Measurements from ENCODE around the gene FYB1. TPM values are rescaled to one million over a fixed set of nuclear protein-coding genes. Genes with fewer than 3 reads are reported as not detected.
A peak's percentile ranks its signal among the peaks of the same experiment; 100 is the strongest.

The FYB1 gene
- polyA plus RNA-seq, 3 donors, result 75.3 to 141 (median 118) TPM

GRCh38 chr5:39167141-39167971 is 52.0 kb downstream of the FYB1 start:
- DNase-seq, result no peak
- Mint-ChIP-seq H3K9me3 (no peaks in the 10 kb centered on the region), H3K4me3 (no peak overlapping the region), H3K27ac (peak overlapping the region in 3 of 7 donors; percentile 6 to 34 (median 21)), H3K36me3 (peaks cover 43 to 67% of the 10 kb centered on the region in 2 donors), H3K27me3 (ENCODE audit: low read depth in 3 of 3) (no peaks in the 10 kb centered on the region), H3K4me1 (peaks cover 30% of the 10 kb centered on the region)
- intact Hi-C loops (cut with micrococcal nuclease), result no loop called here
- Histone ChIP-seq H4K20me1 (ENCODE audit: insufficient read depth, low read length) (peaks cover 100% of the 10 kb centered on the region), H3K36me3 (replicated peaks in 1 of 2; ENCODE audit: control insufficient read depth in 1 of 2, insufficient read depth in 2 of 2, low read length in 2 of 2) (peaks cover 23 to 79% of the 10 kb centered on the region in 2 donors), H3K9ac (ENCODE audit: insufficient read depth, low read length, poor library complexity, severe bottlenecking) (no peak overlapping the region), H3K4me2 (replicated peaks; ENCODE audit: extremely low read depth, low read length, poor library complexity, severe bottlenecking) (no peak overlapping the region), H2AFZ (ENCODE audit: insufficient read depth, low read depth, low read length, poor library complexity, severe bottlenecking) (no peak overlapping the region), H3K4me1 (ENCODE audit: control insufficient read depth in 1 of 2, insufficient read depth in 2 of 2, low read length in 2 of 2) (peaks cover 14 to 15% of the 10 kb centered on the region in 2 donors), H3K4me3 (replicated peaks in 1 of 3; ENCODE audit: low read depth in 2 of 3, low read length in 3 of 3) (no peak overlapping the region), H3K27ac (ENCODE audit: low read depth in 1 of 2, low read length in 2 of 2) (peak overlapping the region in 1 of 2 donors; percentile 37), H3K9me3 (replicated peaks in 1 of 2; ENCODE audit: control insufficient read depth in 1 of 2, insufficient read depth in 1 of 2, low read length in 2 of 2) (no peaks in the 10 kb centered on the region), H3K79me2 (ENCODE audit: insufficient read depth, low read length) (peaks cover 98% of the 10 kb centered on the region), H3K27me3 (ENCODE audit: control insufficient read depth in 2 of 2, insufficient read depth in 2 of 2, low read length in 2 of 2) (no peaks in the 10 kb centered on the region)
- 94% methylated on average over 2 of the region's 5 CpGs for WGBS (ENCODE audit: insufficient coverage)
- TF ChIP-seq, protein P1, sequence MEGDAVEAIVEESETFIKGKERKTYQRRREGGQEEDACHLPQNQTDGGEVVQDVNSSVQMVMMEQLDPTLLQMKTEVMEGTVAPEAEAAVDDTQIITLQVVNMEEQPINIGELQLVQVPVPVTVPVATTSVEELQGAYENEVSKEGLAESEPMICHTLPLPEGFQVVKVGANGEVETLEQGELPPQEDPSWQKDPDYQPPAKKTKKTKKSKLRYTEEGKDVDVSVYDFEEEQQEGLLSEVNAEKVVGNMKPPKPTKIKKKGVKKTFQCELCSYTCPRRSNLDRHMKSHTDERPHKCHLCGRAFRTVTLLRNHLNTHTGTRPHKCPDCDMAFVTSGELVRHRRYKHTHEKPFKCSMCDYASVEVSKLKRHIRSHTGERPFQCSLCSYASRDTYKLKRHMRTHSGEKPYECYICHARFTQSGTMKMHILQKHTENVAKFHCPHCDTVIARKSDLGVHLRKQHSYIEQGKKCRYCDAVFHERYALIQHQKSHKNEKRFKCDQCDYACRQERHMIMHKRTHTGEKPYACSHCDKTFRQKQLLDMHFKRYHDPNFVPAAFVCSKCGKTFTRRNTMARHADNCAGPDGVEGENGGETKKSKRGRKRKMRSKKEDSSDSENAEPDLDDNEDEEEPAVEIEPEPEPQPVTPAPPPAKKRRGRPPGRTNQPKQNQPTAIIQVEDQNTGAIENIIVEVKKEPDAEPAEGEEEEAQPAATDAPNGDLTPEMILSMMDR (IDR thresholded peaks at IDR 0.05), result no peak

- peaks cover 99% of the 10 kb centered on the region for H3K79me2 ChIP-seq (ENCODE audit: insufficient read depth, low read length)
- intact Hi-C loops (cut with micrococcal nuclease), result no loop called here
- WGBS (ENCODE audit: insufficient coverage), result no CpG with 5 or more reads among the region's 7 CpGs
- Mint-ChIP-seq H3K4me3 (no peak overlapping the region), H3K9me3 (no peaks in the 10 kb centered on the region), H3K36me3 (peaks cover 39 to 65% of the 10 kb centered on the region in 2 donors), H3K27ac (peak overlapping the region in 6 of 7 donors; percentile 3 to 74 (median 50)), H3K4me1 (peaks cover 34% of the 10 kb centered on the region), H3K27me3 (ENCODE audit: low read depth in 3 of 3) (no peaks in the 10 kb centered on the region)
- H3K36me3 ChIP-seq (replicated peaks in 1 of 2; ENCODE audit: control insufficient read depth in 1 of 2, insufficient read depth in 2 of 2, low read length in 2 of 2), result peaks cover 26 to 70% of the 10 kb centered on the region in 2 donors
- peaks cover 100% of the 10 kb centered on the region for H4K20me1 ChIP-seq (ENCODE audit: insufficient read depth, low read length)
- DNase-seq, result peak in 2 of 3 donors; percentile 14 to 56
- H3K4me1 ChIP-seq (ENCODE audit: control insufficient read depth in 1 of 2, insufficient read depth in 2 of 2, low read length in 2 of 2), result peaks cover 14 to 21% of the 10 kb centered on the region in 2 donors
- no peaks in the 10 kb centered on the region for H3K9me3 ChIP-seq (replicated peaks in 1 of 2; ENCODE audit: control insufficient read depth in 1 of 2, insufficient read depth in 1 of 2, low read length in 2 of 2)
- H3K4me2 ChIP-seq (replicated peaks; ENCODE audit: extremely low read depth, low read length, poor library complexity, severe bottlenecking), result no peak overlapping the region
- no peaks in the 10 kb centered on the region for H3K27me3 ChIP-seq (ENCODE audit: control insufficient read depth in 2 of 2, insufficient read depth in 2 of 2, low read length in 2 of 2)
- no peak overlapping the region for H2AFZ ChIP-seq (ENCODE audit: insufficient read depth, low read depth, low read length, poor library complexity, severe bottlenecking)
- H3K4me3 ChIP-seq (replicated peaks in 1 of 3; ENCODE audit: low read depth in 2 of 3, low read length in 3 of 3), result no peak overlapping the region
- no peak overlapping the region for H3K9ac ChIP-seq (ENCODE audit: insufficient read depth, low read length, poor library complexity, severe bottlenecking)
- TF ChIP-seq, protein P1 (IDR thresholded peaks at IDR 0.05), result no peak
- peak overlapping the region in 1 of 2 donors; percentile 17 for H3K27ac ChIP-seq (ENCODE audit: low read depth in 1 of 2, low read length in 2 of 2)
These were observed 54.6 kb downstream of the FYB1 start for GRCh38 chr5:39164529-39165402.

All from CD14-positive monocyte (primary cell).